CD4-positive, alpha-beta T cell treated with Interleukin-2 at 100 ng/mL for 4 hours (primary cell): Measurements from ENCODE around the gene GPR153.

Source experiments
- DNase-seq: peaks from one replicate; pipeline ENCODE4 v3.0.0-alpha.2; 2020; ENCODE audit warnings: low spot score

Gene GPR153

DNA sequence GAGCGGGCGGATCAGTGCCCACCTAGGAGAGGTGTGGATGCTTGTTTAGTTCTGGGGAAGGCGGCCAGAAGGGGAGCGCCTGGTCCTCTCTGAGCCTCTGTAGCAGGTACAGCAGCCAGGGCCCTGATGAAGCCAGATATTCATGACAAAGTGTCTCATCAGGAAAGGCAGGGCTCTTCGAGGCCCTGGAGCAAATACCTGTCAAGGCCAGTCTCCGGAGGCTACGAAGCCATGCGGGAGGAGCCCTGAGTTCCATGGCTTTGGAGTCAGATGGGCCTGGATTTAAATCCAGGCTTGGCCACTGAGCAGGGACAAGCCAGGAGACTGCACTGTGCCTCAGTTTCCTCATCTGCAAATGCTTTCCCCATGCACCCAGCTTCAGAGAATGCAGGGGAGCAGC is 25.4 kb upstream of the GPR153 start:
- no peak for DNase-seq

DNA sequence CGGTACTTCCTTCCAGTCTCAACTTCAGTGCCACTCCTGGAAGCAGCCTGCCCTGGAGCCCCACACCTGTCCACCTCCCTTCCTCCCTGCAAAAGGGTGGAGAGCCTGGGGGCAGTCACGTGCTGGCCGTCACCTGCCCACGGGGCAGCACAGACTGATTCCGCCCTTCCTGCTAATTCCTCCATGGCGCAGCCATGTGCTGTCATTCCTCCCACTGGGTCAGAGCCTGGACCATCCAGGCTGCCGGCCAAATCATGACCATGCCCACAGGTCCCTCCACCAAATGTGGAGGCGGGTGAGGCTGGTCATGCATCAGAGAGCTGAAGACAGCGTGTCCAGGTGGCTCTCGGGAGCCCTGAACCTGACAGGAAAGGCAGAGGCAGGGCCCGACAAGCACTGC is 24.4 kb upstream of the GPR153 start:
- no peak for DNase-seq

DNA sequence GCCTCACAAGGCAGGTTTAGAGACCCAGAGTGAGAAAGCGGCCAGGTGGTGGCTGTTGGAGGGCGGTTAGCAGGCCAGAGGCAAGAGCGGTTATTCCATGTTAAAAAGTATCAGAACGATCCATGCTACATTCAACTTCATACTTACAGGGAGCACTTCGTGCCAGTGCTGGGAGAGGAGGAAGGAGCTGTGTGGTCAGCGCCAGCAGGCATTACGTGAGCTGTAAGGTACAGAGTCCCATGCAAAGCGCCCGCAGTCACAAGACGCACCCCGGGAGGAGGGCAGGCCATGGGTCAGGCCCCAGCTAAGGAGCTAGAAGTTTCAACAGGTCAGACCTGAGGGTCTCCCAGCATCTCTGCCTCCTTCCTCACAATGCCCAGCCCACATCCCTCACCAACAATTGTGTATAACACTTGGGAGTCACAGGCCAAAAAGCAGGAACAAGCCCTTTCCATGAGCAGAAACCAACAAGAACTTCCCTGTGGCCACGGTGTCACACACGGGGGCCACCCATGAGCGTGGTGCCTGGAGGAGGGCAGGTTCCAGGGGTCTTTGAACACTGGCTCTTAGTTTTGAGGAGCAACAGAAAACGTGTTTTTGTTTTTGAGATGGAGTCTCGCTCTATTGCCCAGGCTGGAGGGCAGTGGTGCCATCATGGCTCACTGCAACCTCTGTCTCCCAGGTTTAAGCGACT is 21.8 kb upstream of the GPR153 start:
- DNase-seq, result no peak

DNA sequence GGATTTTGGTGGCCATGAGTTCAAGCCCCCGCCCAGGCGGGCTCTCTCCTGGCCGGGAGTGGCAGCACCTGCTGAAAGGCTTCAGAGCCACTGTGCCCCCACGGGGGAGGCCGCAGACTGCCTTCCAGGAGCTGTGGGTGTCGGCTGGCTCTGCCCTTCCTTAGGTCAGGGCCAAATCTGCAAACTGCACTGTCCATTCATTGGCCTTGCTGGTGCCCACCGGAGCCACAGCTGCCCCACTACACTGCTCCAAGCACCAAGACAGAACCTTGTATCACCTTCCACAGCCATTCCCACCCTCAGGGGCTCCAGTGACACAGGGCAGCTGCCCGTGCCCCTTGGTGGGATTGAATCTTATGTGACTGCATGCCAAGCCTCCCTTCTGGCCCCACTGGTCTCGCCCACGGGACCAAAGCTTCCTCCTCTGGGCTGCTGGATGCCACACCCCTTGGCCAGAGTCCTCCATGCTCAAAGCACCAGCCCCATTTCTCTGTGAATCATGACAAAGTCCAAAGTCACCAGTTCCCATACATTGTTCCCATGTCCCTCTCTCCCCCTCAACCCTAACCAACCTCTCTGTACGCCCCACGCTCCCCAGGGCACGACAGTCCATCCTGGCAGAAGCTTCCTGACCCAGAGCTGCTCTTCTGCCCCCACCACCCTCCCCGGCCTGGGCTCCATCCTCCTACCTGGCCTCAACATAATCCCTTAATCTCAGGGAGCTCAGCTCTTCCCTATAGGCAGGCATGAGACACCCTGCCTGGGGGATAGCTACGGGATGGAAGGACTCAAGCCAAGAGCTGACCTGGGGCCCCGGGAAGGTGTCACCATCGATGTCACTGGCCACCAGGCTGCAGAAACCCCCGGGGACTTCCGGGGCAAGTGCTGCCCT is 20.9 kb upstream of the GPR153 start:
- no peak for DNase-seq

DNA sequence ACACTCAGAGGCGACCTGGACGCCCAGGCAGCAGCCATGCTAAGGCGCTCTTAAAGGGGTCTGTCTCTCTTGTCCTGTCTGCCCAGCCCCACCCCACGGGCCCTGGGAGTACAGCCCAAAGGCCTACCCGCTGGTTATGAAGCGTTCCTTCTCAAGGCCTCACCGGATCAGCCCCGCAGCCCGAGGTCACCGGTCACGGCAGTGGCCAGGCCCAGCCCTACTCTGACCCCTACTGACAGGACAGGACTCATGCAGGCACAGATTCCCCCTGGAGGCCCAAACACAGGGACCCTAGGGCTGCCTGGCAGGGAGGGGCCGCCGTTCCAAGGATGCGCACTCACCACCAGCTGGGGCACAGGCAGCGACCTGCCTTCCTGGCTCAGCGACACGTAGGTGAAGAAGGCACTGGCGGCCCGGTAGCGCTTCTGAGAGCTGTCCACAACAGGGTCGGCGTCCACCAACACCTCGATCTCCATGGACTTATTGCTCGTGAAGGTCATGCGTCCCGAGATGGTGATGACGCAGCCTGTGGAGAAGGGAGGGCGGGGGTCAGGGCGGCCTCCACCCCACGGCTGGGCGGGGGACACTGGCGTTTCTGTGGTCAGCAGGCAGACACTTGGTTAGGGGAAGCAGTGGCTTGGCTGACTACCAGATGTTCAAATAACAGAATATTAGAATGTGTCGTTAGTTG is 20.0 kb upstream of the GPR153 start:
- DNase-seq, result no peak

DNA sequence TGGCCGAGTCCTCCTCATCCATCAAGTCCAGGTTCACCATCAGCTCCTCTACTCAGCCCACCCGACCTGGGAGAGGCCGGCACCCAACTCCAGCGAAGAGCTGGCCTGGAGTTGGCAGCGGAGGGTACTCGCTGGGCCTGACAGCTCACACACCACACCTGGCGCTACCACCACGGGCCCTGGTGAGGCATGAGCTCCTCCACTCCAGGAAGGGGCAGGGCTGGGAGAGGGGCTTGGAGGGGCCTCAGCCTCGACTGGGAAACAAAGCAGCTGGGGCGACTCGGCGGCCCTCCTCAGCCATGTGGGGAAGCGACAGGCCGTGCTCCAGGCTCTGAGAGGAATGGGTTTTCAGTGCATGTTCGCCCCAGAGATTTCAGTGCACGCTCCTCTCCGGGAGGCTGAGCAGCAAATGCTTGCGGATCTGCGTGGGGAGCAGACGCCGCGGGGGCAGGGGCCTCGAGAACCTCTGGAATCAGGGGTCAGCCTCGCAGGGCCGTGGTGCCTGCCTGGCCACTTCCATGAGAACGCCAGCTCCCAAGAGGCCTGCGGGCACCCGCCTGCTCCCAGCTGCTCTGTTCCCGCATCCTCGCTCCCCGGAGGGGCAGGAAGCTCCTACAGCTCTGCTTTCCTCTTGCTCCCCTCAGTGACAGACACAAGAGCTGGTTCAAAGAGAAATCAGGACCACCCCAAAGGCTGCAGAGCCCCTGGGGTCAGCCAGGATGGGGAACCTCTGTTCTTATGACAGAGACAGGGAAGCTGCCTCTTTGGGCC is 18.9 kb upstream of the GPR153 start:
- no peak for DNase-seq

DNA sequence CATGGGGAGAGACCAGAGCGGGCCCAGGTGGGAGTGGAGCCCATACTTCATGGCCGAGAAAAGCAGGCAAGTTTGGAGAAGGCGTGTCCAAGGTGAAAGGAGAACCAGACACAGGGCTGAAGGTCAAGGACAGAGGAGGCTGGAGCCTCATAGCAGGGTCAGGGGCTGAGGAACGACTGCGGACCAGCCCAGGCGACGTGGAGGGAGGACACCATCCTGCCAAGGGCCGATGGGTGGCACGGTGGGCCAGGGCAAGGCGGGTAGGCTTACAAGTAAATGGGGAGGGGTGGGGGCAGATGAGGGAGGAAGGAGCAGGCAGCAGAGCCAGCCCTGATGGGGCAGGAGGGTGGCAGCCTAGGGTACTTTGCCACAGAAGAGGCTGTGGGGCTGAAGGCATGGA is 18.2 kb upstream of the GPR153 start:
- no peak for DNase-seq

DNA sequence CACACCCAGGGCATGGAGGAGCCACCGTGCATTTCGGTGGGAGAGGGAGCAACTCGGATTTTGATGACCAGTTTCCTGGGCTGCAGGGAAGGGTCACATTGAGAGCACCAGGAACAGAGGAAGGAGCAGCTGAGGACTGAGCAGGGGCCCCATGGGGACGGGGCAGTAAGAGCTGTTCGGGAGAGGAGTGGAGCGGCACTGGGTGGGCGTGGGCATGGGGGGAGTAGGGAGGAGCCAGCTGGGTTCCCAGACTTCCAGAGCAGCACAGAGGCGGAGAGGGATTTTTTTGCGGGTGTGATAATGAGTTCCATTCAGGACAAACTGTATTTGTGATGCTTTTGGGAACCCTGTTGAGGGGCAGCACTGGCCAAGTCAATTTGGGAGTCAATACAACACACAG is 17.4 kb upstream of the GPR153 start:
- no peak for DNase-seq

DNA sequence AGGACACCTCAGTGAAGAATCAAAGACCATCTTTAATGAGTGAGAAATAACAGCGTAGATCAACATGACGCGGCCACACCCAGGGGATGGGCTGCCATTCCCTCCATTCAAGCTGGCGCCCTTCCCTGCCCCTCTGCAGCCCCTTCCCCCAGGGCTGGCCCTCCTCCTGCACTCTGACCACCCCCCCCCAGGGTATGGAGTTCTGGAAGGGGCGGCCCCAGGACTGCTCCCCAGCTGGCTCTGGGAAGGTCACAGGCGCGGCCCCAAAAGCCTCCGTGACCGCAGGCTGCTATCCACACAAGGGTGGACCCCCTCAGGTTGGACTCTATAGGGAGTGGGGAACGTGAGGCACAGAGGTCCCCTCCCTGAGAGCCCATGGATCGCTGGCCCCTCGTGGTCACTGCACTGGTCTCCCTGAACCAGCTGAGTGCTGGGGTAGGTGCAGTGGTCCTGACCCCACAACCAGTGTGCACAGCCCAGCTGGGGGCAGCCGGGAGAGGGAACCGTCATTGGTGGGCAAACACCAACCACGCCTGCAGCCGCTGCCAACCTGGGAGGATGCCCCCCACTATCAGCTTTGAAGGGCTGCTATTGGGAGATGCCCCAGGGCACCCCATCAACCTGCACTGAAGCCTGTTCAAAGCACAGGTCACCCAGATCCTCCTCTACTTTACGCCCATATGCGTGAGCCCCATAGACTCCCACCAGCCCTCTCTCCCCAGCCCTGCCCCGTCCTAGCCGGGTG is 16.1 kb upstream of the GPR153 start:
- DNase-seq, result no peak

DNA sequence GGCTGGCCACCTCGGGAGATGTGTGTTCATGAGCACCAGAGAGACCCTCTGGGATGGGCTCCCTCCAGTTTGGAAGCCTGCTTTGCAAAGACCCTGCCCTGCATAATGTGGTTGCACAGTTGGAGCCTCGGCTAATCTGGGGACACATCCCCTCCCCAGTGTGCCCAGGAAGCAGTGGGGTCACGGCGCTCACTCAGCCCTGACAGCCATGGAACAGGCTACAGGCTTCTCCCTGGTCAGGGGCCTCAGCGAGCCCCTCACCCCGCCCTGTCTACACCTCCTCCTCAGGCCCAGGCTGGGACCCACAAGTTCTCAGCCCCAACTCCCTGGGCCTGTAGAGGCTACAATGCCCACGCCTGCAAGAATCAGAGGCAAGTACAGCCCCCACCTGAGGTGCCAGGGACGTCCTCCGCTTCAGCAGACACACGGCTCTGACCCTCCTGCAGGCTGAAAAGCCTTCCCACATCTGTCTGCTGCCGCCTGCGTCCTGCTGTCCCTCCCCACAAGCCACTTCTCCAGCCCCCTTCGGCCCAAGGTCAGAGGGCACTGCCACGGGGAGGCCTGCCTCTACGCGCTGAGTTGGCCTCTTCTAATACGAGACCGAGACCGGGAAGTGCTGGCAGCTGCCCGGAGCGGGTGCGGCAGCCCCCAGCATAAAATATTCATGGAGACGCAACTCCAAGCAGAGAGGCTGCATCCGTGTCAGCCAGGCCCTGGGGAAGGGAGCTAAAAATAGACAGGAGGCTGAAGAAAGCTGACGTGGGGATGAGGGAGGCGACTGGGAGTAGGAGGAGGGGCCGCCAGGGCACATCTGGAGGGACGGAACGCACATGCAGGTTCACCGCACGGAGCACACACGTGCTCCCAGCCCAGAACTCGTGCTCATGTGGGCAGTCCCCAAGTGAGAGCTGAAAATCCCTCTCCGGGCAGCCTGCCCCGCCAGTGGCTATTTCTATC is 15.2 kb upstream of the GPR153 start:
- no peak for DNase-seq

DNA sequence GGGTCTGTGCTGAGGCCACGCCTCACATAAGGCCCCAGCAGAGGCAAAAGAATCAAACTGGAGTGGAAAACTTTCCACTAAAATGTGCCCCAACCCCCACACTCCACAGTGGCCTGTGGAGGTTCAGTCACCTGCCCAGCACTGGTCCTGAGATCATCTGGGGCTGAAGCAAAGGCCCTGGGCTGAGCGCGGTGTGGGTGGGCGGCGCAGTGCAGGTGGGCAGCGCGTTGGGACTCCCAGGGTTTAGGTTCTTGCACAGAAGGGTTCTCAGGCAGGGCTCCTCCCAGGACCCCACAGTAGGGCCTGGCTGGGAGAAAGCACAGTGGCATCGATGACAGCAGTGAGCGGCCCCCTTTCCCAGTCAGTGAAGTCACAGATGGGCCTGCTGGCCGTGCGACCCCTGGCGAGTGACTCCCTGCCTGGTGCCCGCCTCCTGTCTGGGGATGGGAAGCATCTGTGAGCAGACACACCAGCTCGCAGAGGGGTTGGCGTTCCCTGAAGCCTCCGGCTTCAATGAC is 13.8 kb upstream of the GPR153 start:
- no peak for DNase-seq

DNA sequence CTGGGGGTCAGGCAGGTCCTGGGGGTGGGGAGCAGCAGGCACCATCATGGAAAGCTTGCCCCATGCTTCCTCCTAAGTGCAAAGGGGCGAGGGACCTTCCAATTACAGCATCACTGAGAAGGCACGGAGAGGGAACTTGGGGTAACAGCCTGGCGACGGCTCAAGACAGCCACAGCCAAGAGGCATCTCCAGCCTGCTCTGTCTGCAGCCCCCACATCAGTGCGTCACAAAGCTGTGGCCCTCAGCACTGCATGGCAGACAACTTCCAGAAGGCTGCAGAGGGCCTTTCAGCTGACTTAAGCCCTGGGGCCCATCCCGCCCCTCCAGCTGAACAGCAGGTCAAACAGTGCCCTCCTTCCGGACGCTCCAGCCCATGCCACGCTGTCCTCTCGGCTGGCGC is 13.2 kb upstream of the GPR153 start:
- no peak for DNase-seq

DNA sequence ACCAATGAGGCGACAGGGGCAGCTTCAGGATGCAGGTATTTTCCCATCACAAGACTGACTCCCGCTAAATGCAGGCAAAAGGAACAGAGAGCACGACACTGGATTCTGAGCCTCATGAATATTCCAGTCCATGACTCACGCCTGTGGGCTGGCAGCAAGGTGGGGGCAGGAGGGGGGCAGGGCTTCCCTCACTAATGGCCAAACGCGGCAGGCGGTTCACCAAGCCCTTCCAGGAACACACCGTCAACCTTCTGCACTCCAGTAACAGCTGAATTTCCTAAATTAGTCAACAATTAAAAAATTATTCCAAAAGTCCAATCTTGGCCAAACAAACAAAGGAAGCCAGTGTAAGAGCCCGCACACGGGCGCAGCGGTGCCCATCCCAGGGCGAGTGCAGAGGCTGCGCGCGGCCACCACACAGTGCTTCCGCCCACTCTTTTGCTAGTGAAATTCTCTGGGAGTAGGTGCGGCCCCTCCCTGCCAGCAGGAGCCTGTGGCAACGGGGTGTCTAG is 12.5 kb upstream of the GPR153 start:
- no peak for DNase-seq

DNA sequence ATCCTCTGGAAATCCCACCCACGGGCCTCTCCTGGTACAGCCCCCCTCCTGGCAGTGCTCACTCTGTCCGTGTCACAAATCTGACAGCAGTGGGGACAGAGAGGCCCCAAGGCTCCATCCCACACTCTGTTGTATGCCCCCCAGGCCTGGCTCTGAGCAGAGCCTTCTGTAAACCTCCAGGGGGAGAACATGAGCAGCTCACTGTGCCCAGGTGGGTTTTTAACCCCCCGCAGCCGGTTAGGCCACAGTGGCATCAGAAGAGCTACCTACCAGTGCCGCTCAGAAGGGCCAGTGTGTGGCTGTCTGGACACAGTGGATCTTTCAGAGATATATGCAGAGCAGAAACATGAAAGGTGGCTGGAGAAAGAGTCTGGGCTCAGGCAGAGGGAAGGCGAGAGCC is 12.0 kb upstream of the GPR153 start:
- DNase-seq, result no peak

DNA sequence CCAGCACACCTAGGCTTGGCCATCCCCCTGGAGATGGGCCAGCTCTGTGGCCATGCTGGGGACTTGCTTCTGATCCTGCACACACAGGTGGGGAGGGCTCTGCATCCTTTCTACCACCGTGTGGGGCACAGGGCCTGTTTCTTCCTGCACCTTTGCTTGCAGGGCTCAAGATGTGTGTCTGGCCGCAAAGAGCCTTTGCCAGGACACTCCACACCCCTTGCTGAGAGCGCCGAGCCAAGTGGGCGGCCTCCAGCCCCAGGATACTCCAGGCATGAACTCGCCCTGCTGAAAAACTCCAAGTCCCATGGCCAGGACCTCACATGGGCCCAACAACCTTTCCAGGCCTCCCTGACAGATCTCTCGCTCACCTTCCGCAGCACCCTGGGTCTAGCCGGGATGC is 11.6 kb upstream of the GPR153 start:
- no peak for DNase-seq

DNA sequence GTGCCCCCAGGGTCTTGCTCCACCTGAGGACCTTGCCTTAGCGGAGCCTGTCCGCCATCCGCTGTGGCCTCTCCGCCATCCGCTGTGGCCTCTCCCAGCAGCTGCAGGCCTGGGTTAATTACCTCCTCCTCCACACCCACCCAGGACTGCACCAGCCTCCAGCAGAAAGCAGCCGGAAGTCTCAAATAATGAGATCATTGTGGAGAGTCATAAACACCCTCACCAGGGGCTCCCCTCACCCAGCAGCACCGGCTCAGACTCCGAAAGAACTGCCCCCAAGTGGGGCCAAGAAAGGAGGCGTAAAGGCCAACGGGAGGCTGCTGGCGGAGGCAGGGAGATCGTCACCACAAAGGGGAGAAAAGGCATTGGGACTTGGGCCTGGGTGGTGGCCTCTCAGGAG is 10.7 kb upstream of the GPR153 start:
- no peak for DNase-seq

DNA sequence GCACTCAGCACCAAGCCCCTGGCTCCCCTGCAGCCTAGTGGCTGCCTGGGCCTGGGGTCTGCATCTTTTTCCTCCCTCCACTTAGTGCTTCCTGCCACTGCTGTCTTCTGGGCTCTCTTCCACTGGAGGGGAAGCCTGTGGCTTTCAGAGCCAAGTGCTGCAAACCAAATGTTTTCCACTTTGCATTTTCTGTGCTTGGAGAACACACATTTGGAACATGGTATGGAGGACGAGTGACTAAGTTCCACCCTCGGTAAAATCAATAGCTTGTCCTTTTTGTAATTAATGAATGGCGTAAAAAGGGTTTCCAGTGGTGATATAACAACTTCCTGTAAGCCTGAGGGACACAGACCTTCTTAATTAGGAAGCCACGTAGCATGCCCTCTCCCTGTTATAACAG is 10.1 kb upstream of the GPR153 start:
- DNase-seq, result no peak

DNA sequence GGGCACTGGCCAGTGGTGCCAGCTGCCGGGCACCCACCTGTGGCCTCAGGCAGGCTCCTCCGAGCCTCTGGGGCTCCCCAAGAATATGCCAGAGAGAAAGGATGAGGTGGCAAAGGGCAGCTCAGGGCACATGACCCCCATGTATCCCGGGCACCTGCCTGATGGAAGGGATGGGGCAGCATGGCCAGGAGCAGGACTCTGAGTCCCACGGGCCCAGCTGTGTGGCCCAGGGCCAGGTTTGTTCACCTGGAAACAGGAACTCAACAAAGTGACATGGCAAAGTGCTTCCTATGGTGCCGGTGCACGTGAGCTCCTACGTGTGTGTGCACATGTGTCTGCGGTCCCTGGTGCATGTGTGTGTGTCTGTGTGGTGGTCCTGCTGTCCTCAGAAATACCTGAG is 9.5 kb upstream of the GPR153 start:
- DNase-seq, result no peak

DNA sequence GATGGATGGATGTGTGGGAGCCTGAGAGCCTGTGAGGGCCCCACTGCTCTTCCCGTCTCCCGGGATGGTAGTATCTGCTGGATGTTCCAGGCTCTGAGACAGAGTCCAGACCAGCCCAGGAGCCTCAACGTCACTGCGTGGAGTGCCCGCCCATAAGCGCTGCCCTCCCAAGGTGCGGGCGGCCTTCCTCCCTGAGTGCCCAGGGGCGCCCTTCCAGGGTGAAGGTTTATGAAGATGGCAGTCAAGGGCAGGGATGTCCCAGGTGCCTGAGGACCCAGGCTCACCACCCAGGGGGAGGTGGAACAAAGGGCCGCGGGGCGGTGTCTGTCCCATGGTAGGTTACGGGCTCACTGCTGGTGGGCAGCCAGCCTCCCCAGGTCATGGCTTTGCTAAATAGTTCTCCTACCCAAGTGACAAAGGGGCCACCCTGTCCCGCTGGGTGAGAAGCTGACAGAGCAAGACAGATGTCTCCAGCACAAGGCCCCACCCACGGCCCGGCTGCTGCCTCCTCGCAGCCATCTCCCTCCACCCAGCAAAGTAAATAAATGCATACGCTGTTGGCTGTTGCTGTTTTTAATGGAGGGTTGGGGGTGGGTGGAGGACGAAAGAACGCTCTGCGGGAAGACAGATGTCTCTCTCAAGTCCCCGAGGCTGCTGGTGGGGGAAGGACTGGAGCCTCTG is 9.0 kb upstream of the GPR153 start:
- no peak for DNase-seq
